Measurements from ENCODE around the gene DCTN3.

Gene DCTN3

DNA sequence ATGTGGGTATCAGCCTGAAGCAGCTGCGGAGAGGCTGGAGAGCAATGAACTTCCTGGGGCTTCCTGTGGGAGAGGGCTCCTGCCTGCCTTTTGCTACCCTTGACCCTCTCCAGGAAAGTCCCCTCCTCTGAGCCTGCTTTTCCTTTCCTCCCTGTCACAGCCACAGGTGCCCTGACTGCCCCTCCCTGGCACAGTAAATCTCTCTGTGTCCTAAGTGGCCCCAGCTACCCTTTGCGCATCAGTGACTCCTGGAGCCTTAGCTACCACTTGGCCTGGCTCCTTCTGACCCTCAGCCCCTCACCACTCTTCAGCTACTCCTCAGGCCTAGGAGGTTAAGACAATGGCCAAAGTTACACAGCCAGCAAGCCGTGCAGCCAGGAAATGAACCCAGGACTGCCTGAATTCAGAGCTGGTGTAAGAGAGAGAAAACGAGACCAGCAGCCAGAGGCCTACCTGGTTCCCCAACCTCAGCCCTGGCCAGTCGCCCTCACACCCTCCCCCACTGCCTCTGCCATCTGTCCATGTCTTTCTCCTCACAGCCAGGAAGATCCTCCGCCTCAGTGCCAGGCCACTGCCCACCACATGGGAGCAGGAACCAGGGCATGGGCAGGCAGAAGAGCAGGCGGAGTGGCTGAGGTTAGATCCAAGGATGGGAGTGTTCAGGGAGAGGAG is 49.4 kb downstream of the DCTN3 start:
- peak; percentile 30 for DNase-seq

DNA sequence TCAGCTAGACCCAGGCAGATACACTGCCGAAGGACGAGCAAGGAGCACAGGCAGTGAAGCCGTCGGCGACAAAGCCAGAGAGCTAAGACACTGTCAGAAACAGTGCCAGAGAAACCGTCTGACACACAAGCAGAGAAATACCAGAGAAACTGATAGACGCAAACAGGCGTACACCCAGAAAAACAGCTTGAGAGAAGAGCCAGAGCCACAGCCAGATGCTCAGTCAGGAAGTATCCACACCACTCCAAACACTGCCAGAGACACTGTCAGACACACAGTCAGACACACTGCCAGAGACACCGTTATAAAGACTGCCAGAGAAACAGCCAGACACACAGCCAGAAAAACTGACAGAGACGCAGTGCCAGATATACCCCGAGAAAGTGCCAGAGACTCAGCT is 49.9 kb downstream of the DCTN3 start:
- DNase-seq, result no peak

- no peak for DNase-seq
Measured at GRCh38 chr9:34568774-34569173, 51.5 kb downstream of the DCTN3 start.

DNA sequence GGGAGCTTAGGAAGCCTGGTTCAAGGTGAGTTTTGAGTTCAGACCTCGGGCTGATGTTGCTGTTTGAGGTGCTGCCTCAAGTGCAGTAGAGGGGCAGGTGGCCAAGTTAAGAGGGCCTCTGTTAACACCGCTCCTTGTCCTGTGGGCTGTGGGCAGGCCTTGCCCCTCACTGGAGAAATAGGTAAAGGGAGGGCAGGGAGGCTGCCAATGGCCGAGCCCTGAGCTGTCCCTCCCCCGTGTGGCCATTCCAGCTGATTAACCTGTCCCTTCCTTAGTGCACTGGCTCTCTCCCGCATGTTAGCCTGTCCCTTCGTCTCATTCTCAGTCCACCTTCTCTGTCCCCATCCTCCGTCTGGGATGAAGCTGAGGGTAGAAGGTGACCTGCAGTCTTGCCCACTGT is 52.2 kb downstream of the DCTN3 start:
- no peak for DNase-seq

GRCh38 chr9:34566972-34567371 is 53.3 kb downstream of the DCTN3 start:
- DNase-seq, result no peak

- DNase-seq, result no peak
Measured at GRCh38 chr9:34566322-34566721, 54.0 kb downstream of the DCTN3 start.

GRCh38 chr9:34565856-34566255 is 54.4 kb downstream of the DCTN3 start:
- no peak for DNase-seq

DNA sequence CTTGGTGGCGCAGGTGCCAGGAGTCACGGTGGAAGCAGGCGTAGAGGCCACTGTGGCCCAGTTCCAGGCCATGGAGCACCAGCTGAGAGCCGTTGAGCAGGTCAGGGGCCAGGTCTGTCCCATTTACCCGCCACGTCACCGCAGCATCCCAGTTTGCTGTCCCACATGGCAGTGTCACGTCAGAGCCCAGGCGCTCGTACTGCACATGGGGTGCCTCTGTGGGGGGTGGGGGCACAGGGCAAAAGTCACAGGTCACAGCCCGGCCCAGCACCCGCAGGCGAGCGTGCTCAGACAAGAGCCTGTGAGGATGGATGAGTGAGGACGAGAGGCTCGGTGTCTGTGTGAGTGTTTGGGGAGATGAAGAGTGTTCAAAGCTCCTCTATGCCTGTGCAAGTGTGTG is 55.7 kb downstream of the DCTN3 start:
- no peak for DNase-seq
